ENCODE measurements around the gene PLCL1.

The PLCL1 gene

GRCh38 chr2:197973772-197974171 is 169.4 kb downstream of the PLCL1 start:
- TF ChIP-seq FOXP2 (optimal IDR thresholded peaks at IDR 0.05; ENCODE audit: borderline replicate concordance, extremely low read depth, extremely low read length, insufficient read depth) (no peak), TAF1 (IDR thresholded peaks at IDR 0.05; ENCODE audit: borderline replicate concordance, insufficient read depth, low read length) (no peak), POLR2AphosphoS5 (IDR thresholded peaks at IDR 0.05; ENCODE audit: low read depth, low read length) (no peak), SIN3A (IDR thresholded peaks at IDR 0.05; ENCODE audit: borderline replicate concordance, insufficient read depth, low read length) (no peak), REST (IDR thresholded peaks at IDR 0.05; ENCODE audit: insufficient read depth in 1 of 2, low read depth in 2 of 2, low read length in 2 of 2) (no peak)

GRCh38 chr2:197975931-197976519 is 171.6 kb downstream of the PLCL1 start:
- no peak for TF ChIP-seq POLR2AphosphoS5 (IDR thresholded peaks at IDR 0.05; ENCODE audit: low read depth, low read length)
- no peak for TF ChIP-seq SIN3A (IDR thresholded peaks at IDR 0.05; ENCODE audit: borderline replicate concordance, insufficient read depth, low read length)
- no peak for TF ChIP-seq TAF1 (IDR thresholded peaks at IDR 0.05; ENCODE audit: borderline replicate concordance, insufficient read depth, low read length)
- TF ChIP-seq REST (IDR thresholded peaks at IDR 0.05; ENCODE audit: insufficient read depth in 1 of 2, low read depth in 2 of 2, low read length in 2 of 2) = no peak

GRCh38 chr2:197978971-197979370 is 174.6 kb downstream of the PLCL1 start:
- TF ChIP-seq FOXP2 (optimal IDR thresholded peaks at IDR 0.05; ENCODE audit: borderline replicate concordance, extremely low read depth, extremely low read length, insufficient read depth) (no peak), SIN3A (IDR thresholded peaks at IDR 0.05; ENCODE audit: borderline replicate concordance, insufficient read depth, low read length) (no peak), REST (IDR thresholded peaks at IDR 0.05; ENCODE audit: insufficient read depth in 1 of 2, low read depth in 2 of 2, low read length in 2 of 2) (no peak), POLR2AphosphoS5 (IDR thresholded peaks at IDR 0.05; ENCODE audit: low read depth, low read length) (no peak), TAF1 (IDR thresholded peaks at IDR 0.05; ENCODE audit: borderline replicate concordance, insufficient read depth, low read length) (no peak)

GRCh38 chr2:197982565-197982964 is 178.2 kb downstream of the PLCL1 start:
- no peak for TF ChIP-seq REST (IDR thresholded peaks at IDR 0.05; ENCODE audit: insufficient read depth in 1 of 2, low read depth in 2 of 2, low read length in 2 of 2)

GRCh38 chr2:197985029-197985638 is 180.7 kb downstream of the PLCL1 start:
- TF ChIP-seq SIN3A (IDR thresholded peaks at IDR 0.05; ENCODE audit: borderline replicate concordance, insufficient read depth, low read length) (no peak), POLR2AphosphoS5 (IDR thresholded peaks at IDR 0.05; ENCODE audit: low read depth, low read length) (no peak), REST (IDR thresholded peaks at IDR 0.05; ENCODE audit: insufficient read depth in 1 of 2, low read depth in 2 of 2, low read length in 2 of 2) (no peak), FOXP2 (optimal IDR thresholded peaks at IDR 0.05; ENCODE audit: borderline replicate concordance, extremely low read depth, extremely low read length, insufficient read depth) (no peak), TAF1 (IDR thresholded peaks at IDR 0.05; ENCODE audit: borderline replicate concordance, insufficient read depth, low read length) (no peak)

Data from PFSK-1 (cell line).